ENCODE data around the gene EZH1.
A peak's percentile ranks its signal among the peaks of the same experiment; 100 is the strongest.

The EZH1 gene

GRCh38 chr17:42709561-42709960, 35.3 kb downstream of the EZH1 start:
- peak; percentile 14 for DNase-seq (ENCODE audit: low spot score)

- no peak for DNase-seq (ENCODE audit: low spot score)
Measured at GRCh38 chr17:42708588-42708987, 36.3 kb downstream of the EZH1 start.

- DNase-seq (ENCODE audit: low spot score) = no peak
Measured at GRCh38 chr17:42706732-42707131, 38.1 kb downstream of the EZH1 start.

- no peak for DNase-seq (ENCODE audit: low spot score)
Measured at GRCh38 chr17:42704837-42705494, 39.9 kb downstream of the EZH1 start.

GRCh38 chr17:42704490-42704836, 40.4 kb downstream of the EZH1 start:
- no peak for DNase-seq (ENCODE audit: low spot score)

- DNase-seq (ENCODE audit: low spot score) = no peak
Measured at GRCh38 chr17:42702446-42702845, 42.4 kb downstream of the EZH1 start.

- DNase-seq (ENCODE audit: low spot score) = no peak
Measured at GRCh38 chr17:42700586-42701289, 44.1 kb downstream of the EZH1 start.

- DNase-seq (ENCODE audit: low spot score) = no peak
Measured at GRCh38 chr17:42699415-42699740, 45.5 kb downstream of the EZH1 start.

- no peak for DNase-seq (ENCODE audit: low spot score)
Measured at GRCh38 chr17:42698736-42699414, 46.0 kb downstream of the EZH1 start.

GRCh38 chr17:42697108-42697811, 47.6 kb downstream of the EZH1 start:
- no peak for DNase-seq (ENCODE audit: low spot score)

GRCh38 chr17:42695500-42695899, 49.3 kb downstream of the EZH1 start:
- no peak for DNase-seq (ENCODE audit: low spot score)

GRCh38 chr17:42694524-42694923, 50.3 kb downstream of the EZH1 start:
- DNase-seq (ENCODE audit: low spot score) = no peak

- no peak for DNase-seq (ENCODE audit: low spot score)
Measured at GRCh38 chr17:42692489-42692888, 52.4 kb downstream of the EZH1 start.

- no peak for DNase-seq (ENCODE audit: low spot score)
Measured at GRCh38 chr17:42691021-42691545, 53.8 kb downstream of the EZH1 start.

GRCh38 chr17:42690596-42690995, 54.2 kb downstream of the EZH1 start:
- DNase-seq (ENCODE audit: low spot score) = no peak

- DNase-seq (ENCODE audit: low spot score) = no peak
Measured at GRCh38 chr17:42687707-42688320, 57.0 kb downstream of the EZH1 start.

GRCh38 chr17:42686520-42687128, 58.2 kb downstream of the EZH1 start:
- no peak for DNase-seq (ENCODE audit: low spot score)

- DNase-seq (ENCODE audit: low spot score) = no peak
Measured at GRCh38 chr17:42685831-42686230, 59.0 kb downstream of the EZH1 start.

- no peak for DNase-seq (ENCODE audit: low spot score)
Measured at GRCh38 chr17:42684929-42685556, 59.8 kb downstream of the EZH1 start.

GRCh38 chr17:42683407-42684034, 61.3 kb downstream of the EZH1 start:
- DNase-seq (ENCODE audit: low spot score) = no peak
